ENCODE results near the gene MAGI2.
"Not testable (repeated sequence)": the region's sequence is repeated elsewhere in the genome, so short reads cannot be mapped to it uniquely, and the experiment has no call there.

MAGI2 gene

GRCh38 chr7:79035858-79036257, 417.6 kb downstream of the MAGI2 start:
- no peak for FAIRE-seq

DNA sequence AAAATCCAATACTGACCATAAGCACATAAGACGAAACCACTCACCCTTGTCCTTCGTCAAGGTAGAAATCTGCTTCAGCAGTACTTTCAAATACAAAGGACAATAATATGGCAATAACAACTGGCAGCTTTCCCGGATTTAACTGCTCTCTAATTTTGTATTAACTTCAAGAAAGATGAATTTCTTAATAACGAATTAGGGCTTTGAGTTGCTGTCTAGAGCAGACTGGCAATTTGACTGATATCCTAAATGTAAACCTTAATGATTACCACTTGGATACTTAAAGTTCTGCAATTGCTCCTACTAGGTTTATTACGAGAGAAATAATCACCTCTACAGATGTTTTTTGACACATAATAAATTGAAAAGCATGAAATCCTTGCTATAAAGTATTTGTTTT, 418.7 kb downstream of the MAGI2 start:
- FAIRE-seq = no peak

DNA sequence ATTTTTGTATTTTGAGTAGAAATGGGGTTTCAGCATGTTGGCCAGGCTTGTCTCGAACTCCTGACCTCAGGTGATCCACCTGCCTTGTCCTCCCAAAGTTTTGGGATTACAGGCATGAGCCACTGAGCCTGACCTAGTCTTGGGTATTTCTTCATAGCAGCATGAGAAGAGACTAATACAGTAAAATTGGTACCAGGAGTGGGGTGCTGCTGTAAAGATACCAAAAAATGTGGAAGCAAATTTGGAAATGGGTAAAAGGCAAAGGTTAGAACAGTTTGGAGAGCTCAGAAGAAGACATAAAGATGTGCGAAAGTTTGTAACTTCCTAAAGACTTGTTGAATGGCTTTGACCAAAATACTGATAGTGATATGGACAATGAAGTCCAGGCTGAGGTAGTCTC, 433.8 kb downstream of the MAGI2 start:
- FAIRE-seq = not testable (repeated sequence)

DNA sequence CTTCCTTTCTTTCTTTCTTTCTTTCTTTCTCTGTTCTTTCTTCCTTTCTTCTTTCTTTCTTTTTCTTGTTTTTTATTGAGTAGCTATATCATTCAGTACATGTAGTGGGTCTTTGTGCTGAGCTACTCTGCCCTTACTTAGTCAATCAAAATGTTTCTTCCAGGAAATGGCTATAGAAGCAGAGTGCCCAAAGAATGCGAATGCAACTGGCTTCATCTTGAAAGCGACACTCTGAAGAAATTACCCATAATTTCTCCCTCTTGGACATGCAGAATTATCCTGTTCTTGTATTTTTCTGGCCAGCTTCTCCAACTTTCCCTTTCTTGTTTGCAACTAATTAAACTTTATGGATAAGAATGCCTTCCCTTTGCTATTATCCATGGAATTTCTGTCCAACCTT, 441.5 kb downstream of the MAGI2 start:
- FAIRE-seq = no peak

DNA sequence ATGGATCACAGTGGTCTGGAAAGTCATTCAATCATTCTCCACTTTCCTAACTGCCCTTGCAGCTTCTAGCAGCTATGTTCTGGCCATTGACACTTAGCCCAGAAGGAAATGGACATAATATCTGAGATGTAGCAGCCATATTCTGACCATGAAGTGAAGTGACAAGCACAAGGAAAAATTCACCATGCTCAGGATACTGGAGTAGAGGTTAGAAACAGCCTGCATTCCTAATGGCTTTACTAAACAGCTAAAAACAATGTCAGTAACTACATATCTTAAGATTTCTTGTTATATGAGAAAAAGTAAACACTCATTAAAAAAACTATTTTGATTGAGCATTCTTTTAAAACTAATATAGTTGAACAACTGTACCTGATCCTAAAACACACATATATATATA, 443.8 kb downstream of the MAGI2 start:
- no peak for FAIRE-seq

DNA sequence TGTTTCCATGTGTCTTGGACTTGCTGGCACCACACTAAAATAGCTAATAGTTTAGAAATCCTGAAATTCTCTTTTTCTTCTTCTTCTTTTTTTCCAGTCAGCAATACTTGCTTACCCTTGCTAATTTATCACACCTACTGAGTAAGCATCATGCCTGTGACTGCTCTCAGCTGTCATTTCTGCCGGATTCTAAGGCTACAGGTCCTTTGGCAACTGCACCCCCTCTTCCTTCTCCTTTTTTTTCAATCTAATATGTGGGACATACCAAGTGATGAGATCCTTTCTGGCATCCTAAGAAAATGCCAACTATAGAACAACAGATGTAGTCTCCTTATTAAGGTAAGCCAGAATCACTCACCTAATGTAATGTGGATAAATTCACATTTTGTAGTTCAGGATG, 444.7 kb downstream of the MAGI2 start:
- no peak for FAIRE-seq

- FAIRE-seq = no peak
Observed at GRCh38 chr7:78996013-78996412, 457.5 kb downstream of the MAGI2 start.

- FAIRE-seq = no peak
Observed at GRCh38 chr7:78993341-78993740, 460.1 kb downstream of the MAGI2 start.

GRCh38 chr7:78985509-78985908, 468.0 kb downstream of the MAGI2 start:
- FAIRE-seq = no peak

GRCh38 chr7:78983483-78983882, 470.0 kb downstream of the MAGI2 start:
- FAIRE-seq = no peak

GRCh38 chr7:78970440-78970916, 483.0 kb downstream of the MAGI2 start:
- FAIRE-seq = no peak

- FAIRE-seq = no peak
Observed at GRCh38 chr7:78968951-78969350, 484.5 kb downstream of the MAGI2 start.

DNA sequence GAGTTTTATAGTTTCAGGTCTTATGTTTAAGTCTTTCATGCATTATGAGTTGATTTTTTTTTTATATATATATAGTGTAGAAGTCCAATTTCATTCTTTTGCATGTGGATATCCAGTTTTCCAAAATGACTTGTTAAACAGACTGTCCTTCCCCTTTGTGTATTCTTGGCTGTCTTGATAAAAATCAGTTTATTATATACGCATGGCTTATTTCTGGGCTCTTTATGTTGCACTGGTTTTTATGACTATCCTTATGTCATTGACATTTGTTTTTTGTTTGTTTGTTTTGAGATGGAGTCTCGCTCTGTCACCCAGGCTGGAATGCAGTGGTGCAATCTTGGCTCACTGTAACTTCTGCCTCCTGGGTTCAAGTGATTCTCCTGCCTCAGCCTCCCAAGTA, 485.9 kb downstream of the MAGI2 start:
- FAIRE-seq = not testable (repeated sequence)

DNA sequence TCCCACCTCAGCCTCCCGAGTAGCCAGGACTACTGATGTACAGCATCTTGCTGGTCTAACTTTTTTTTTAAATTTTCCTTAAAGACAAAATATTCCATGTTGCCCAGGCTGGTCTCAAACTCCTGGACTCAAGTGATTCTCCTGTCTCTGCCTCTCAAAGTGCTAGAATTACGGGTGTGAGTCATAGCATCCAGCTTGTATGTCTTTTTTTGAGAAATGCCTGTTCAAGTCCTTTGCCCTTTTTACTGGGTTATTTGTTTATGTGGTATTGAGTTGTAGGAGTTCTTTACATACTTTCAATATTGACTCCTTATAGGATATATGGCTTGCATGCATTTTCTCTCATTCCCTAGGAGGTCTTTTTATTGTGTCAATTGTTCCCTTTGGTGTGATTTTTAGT, 486.4 kb downstream of the MAGI2 start:
- no peak for FAIRE-seq

DNA sequence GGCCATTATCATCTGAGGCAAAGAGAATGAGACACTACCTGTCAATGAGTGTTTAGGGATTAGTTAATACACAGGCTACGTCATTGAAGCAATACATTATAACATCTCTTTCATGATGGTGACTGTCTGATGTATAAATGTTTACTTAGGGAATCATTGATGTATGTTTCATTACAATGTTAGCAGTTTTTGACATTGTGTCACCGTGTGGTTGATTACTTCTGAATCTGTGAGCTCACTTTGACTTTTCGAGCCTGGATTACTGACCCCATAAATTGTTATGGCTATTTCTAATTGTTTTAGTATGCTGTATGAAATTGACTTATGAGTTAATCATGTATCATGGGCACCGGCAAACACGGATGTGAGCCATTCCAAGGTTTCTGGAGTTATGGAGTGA, 494.0 kb downstream of the MAGI2 start:
- no peak for FAIRE-seq

- no peak for FAIRE-seq
Observed at GRCh38 chr7:78955329-78955728, 498.1 kb downstream of the MAGI2 start.

- no peak for FAIRE-seq
Observed at GRCh38 chr7:78953726-78954363, 499.6 kb downstream of the MAGI2 start.

GRCh38 chr7:78953090-78953489, 500.4 kb downstream of the MAGI2 start:
- FAIRE-seq = no peak

DNA sequence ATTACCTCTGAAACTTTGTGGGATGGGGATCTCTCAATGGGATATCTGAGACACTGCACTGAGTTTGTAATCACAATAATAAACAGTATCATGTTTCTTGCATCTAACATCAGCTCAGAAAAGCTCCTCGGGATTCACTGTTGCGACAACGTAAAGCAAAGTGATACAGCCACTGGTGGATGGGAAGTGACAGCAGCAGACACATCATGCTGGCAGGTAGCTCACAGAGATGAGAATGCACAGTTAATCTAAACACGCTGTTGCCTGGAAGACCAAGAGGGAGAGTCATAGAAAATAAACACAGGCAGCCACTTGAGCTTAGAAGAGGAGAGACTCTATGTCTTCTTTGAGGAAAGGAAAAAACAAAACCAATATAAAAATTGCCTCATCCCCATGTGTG, 513.8 kb downstream of the MAGI2 start:
- no peak for FAIRE-seq

- FAIRE-seq = no peak
Observed at GRCh38 chr7:78924581-78924980, 528.9 kb downstream of the MAGI2 start.

GRCh38 chr7:78912781-78913180, 540.7 kb downstream of the MAGI2 start:
- FAIRE-seq = no peak

- no peak for FAIRE-seq
Observed at GRCh38 chr7:78906735-78907134, 546.7 kb downstream of the MAGI2 start.

- no peak for FAIRE-seq
Observed at GRCh38 chr7:78905436-78905835, 548.0 kb downstream of the MAGI2 start.

- no peak for FAIRE-seq
Observed at GRCh38 chr7:78904983-78905382, 548.5 kb downstream of the MAGI2 start.

GRCh38 chr7:78901566-78901965, 551.9 kb downstream of the MAGI2 start:
- FAIRE-seq = no peak
